ENCODE results near the gene UBE2I. TPM values are rescaled to one million over a fixed set of nuclear protein-coding genes. Genes with fewer than 3 reads are reported as not detected.

UBE2I gene
- total RNA-seq, 2 donors from 2014 or later: 58.2 to 110 TPM

- H3K9me3 ChIP-seq: no peaks in the 10 kb centered on the region
- 72% methylated on average over 7 of the region's 8 CpGs for WGBS
- H3K27me3 ChIP-seq (replicated peaks; ENCODE audit: insufficient read depth): peaks cover 3% of the 10 kb centered on the region
- no peak overlapping the region for H3K27ac ChIP-seq
- no peaks in the 10 kb centered on the region for H3K36me3 ChIP-seq
- no peak overlapping the region for H3K4me3 ChIP-seq
- intact Hi-C loops (cut with DNase I): no loop called here
- no peaks in the 10 kb centered on the region for H3K4me1 ChIP-seq (replicated peaks)
- no peak for DNase-seq (ENCODE audit: low spot score)
- no peak for TF ChIP-seq POLR2AphosphoS5 (IDR thresholded peaks at IDR 0.05)
- TF ChIP-seq POLR2A (IDR thresholded peaks at IDR 0.05): no peak
- TF ChIP-seq CTCF (IDR thresholded peaks at IDR 0.05): no peak
Observed at GRCh38 chr16:1280783-1281182, 28.7 kb upstream of the UBE2I start.

- no peak for TF ChIP-seq CTCF (IDR thresholded peaks at IDR 0.05)
- TF ChIP-seq POLR2AphosphoS5 (IDR thresholded peaks at IDR 0.05): no peak
- TF ChIP-seq POLR2A (IDR thresholded peaks at IDR 0.05): no peak
- Histone ChIP-seq H3K4me3 (no peak overlapping the region), H3K27ac (no peak overlapping the region), H3K9me3 (no peaks in the 10 kb centered on the region), H3K4me1 (replicated peaks) (no peaks in the 10 kb centered on the region), H3K36me3 (no peaks in the 10 kb centered on the region), H3K27me3 (replicated peaks; ENCODE audit: insufficient read depth) (peaks cover 8% of the 10 kb centered on the region)
- DNase-seq (ENCODE audit: low spot score): no peak
- 79% methylated on average over 12 of the region's 16 CpGs for WGBS
- intact Hi-C loops (cut with DNase I): no loop called here
Observed at GRCh38 chr16:1281517-1281916, 27.9 kb upstream of the UBE2I start.

- no peak for DNase-seq (ENCODE audit: low spot score)
- 72% methylated on average over 17 of the region's 17 CpGs for WGBS
- H3K27ac ChIP-seq: no peak overlapping the region
- no peaks in the 10 kb centered on the region for H3K4me1 ChIP-seq (replicated peaks)
- TF ChIP-seq POLR2A (IDR thresholded peaks at IDR 0.05) (no peak), POLR2AphosphoS5 (IDR thresholded peaks at IDR 0.05) (no peak), CTCF (IDR thresholded peaks at IDR 0.05) (no peak)
- no peak overlapping the region for H3K4me3 ChIP-seq
- peaks cover 8% of the 10 kb centered on the region for H3K27me3 ChIP-seq (replicated peaks; ENCODE audit: insufficient read depth)
- intact Hi-C loops (cut with DNase I): no loop called here
- H3K9me3 ChIP-seq: no peaks in the 10 kb centered on the region
- H3K36me3 ChIP-seq: no peaks in the 10 kb centered on the region
Observed at GRCh38 chr16:1282324-1282973, 27.0 kb upstream of the UBE2I start.

- H3K9me3 ChIP-seq: no peaks in the 10 kb centered on the region
- no peak overlapping the region for H3K27ac ChIP-seq
- H3K4me1 ChIP-seq (replicated peaks): no peaks in the 10 kb centered on the region
- H3K27me3 ChIP-seq (replicated peaks; ENCODE audit: insufficient read depth): peaks cover 14% of the 10 kb centered on the region
- H3K4me3 ChIP-seq: no peak overlapping the region
- 46% methylated on average over 17 of the region's 17 CpGs for WGBS
- no peak for DNase-seq (ENCODE audit: low spot score)
- intact Hi-C loops (cut with DNase I): no loop called here
- TF ChIP-seq POLR2A (IDR thresholded peaks at IDR 0.05) (no peak), CTCF (IDR thresholded peaks at IDR 0.05) (no peak), POLR2AphosphoS5 (IDR thresholded peaks at IDR 0.05) (no peak)
- H3K36me3 ChIP-seq: no peaks in the 10 kb centered on the region
Observed at GRCh38 chr16:1283296-1283695, 26.1 kb upstream of the UBE2I start.

- Histone ChIP-seq H3K36me3 (no peaks in the 10 kb centered on the region), H3K27me3 (replicated peaks; ENCODE audit: insufficient read depth) (peaks cover 19% of the 10 kb centered on the region), H3K9me3 (no peaks in the 10 kb centered on the region), H3K4me1 (replicated peaks) (no peaks in the 10 kb centered on the region), H3K4me3 (no peak overlapping the region), H3K27ac (no peak overlapping the region)
- intact Hi-C loops (cut with DNase I): no loop called here
- DNase-seq (ENCODE audit: low spot score): no peak
- 78% methylated on average over 16 of the region's 16 CpGs for WGBS
- TF ChIP-seq CTCF (IDR thresholded peaks at IDR 0.05) (no peak), POLR2A (IDR thresholded peaks at IDR 0.05) (no peak), POLR2AphosphoS5 (IDR thresholded peaks at IDR 0.05) (no peak)
Observed at GRCh38 chr16:1283996-1284616, 25.3 kb upstream of the UBE2I start.

All from prostate gland (tissue), 2 donors.